ENCODE data around the gene BMPR1A.

DNA sequence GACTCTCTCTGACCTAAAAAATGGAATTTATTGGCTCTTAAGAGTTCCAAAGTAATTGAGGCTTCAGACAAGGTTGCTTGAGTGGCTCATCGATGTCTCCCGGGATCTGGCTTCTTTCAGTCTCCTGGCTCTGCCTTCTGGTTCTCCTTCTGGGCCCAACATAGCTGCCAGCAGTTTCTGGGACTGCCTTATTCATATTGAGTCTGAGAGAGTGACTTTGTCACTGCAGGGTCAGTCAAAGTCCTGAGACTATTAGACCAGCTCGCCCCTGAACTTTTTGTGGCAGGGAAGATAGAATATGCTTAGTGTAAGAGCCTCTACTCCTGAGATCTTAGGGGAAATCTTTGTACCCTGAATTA lies 107.0 kb downstream of the BMPR1A start:
- TF ChIP-seq, protein P1, sequence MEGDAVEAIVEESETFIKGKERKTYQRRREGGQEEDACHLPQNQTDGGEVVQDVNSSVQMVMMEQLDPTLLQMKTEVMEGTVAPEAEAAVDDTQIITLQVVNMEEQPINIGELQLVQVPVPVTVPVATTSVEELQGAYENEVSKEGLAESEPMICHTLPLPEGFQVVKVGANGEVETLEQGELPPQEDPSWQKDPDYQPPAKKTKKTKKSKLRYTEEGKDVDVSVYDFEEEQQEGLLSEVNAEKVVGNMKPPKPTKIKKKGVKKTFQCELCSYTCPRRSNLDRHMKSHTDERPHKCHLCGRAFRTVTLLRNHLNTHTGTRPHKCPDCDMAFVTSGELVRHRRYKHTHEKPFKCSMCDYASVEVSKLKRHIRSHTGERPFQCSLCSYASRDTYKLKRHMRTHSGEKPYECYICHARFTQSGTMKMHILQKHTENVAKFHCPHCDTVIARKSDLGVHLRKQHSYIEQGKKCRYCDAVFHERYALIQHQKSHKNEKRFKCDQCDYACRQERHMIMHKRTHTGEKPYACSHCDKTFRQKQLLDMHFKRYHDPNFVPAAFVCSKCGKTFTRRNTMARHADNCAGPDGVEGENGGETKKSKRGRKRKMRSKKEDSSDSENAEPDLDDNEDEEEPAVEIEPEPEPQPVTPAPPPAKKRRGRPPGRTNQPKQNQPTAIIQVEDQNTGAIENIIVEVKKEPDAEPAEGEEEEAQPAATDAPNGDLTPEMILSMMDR (IDR thresholded peaks at IDR 0.05) = no peak
- no peak for TF ChIP-seq EP300 (IDR thresholded peaks at IDR 0.05)
- no peak for TF ChIP-seq POLR2AphosphoS5 (IDR thresholded peaks at IDR 0.05)
- TF ChIP-seq POLR2A (IDR thresholded peaks at IDR 0.05) = no peak
